IMR-90 (cell line): ENCODE results near the gene CDH12. TPM values are rescaled to one million over a fixed set of nuclear protein-coding genes. Genes with fewer than 3 reads are reported as not detected.

Experiments
- ATAC-seq: fragments of 200-7000 bp; cut with Tn5 transposase; 2 replicates; pipeline ENCODE4 v1.9.1; 2020; ENCODE audit warnings: low read depth, mild to moderate bottlenecking, moderate library complexity
- BruUV-seq: library from RNA; stranded (reverse); fragments of 400-500 nt; replicated peaks from 2 replicates; lab custom pipeline; 2021; lab: Mats Ljungman, UMichigan
- CTCF ChIA-PET: fragments of 300-600 bp; formaldehyde crosslinking; extraction: SDS; loops from one replicate; lab custom pipeline; 2021; ENCODE audit warnings: antibody characterized with exemption; lab: Yijun Ruan, JAX
- POLR2A ChIA-PET: fragments of 300-600 bp; sonication (Branson Sonifier 250); formaldehyde crosslinking; loops from one replicate; lab custom pipeline; 2022; ENCODE audit warnings: antibody characterized with exemption; ENCODE audit not compliant: unreplicated experiment; lab: Charles Lee
- DNase-seq: peaks from one replicate; pipeline ENCODE4 v3.0.0; 2013
- H2AFZ ChIP-seq: replicated peaks from 2 replicates; pipeline ENCODE3; 2013; ENCODE audit warnings: low read length, mild to moderate bottlenecking; ENCODE audit not compliant: poor library complexity
- H2AK5ac ChIP-seq: 2 replicates; pipeline ENCODE4 v1.6.1; 2013; ENCODE audit warnings: low read depth, low read length, inconsistent platforms
- H2AK9ac ChIP-seq: replicated peaks from 2 replicates; pipeline ENCODE3; 2013; ENCODE audit warnings: mild to moderate bottlenecking, low read depth, low read length, moderate library complexity; ENCODE audit not compliant: poor library complexity
- H2BK120ac ChIP-seq: 2 replicates; pipeline ENCODE4 v1.6.1; 2013; ENCODE audit warnings: low read depth, low read length, inconsistent platforms
- H2BK15ac ChIP-seq: 3 replicates; pipeline ENCODE4 v1.6.1; 2013; ENCODE audit warnings: low read depth, low read length, inconsistent platforms
- H2BK20ac ChIP-seq: 2 replicates; pipeline ENCODE4 v1.6.1; 2013; ENCODE audit warnings: low read depth, mild to moderate bottlenecking, inconsistent platforms, low read length, moderate library complexity
- H2BK5ac ChIP-seq: 2 replicates; pipeline ENCODE4 v1.6.1; 2013; ENCODE audit warnings: mild to moderate bottlenecking, low read depth, low read length, inconsistent platforms; ENCODE audit not compliant: poor library complexity, severe bottlenecking
- H3K14ac ChIP-seq: replicated peaks from 2 replicates; pipeline ENCODE4 v1.6.1; 2013; ENCODE audit warnings: low read depth, low read length, inconsistent platforms
- H3K18ac ChIP-seq: 2 replicates; pipeline ENCODE4 v1.6.1; 2013; ENCODE audit warnings: low read depth, low read length, control low read depth
- H3K23ac ChIP-seq: 2 replicates; pipeline ENCODE4 v1.6.1; 2013; ENCODE audit warnings: low read depth, low read length, inconsistent platforms
- H3K27ac ChIP-seq: 2 replicates; pipeline ENCODE4 v1.5.1; 2013; ENCODE audit warnings: mild to moderate bottlenecking, control low read depth, low read length; ENCODE audit not compliant: insufficient read depth
- H3K27me3 ChIP-seq: 2 replicates; pipeline ENCODE4 v1.6.1; 2013; ENCODE audit warnings: low read length; ENCODE audit not compliant: control insufficient read depth, insufficient read depth
- H3K36me3 ChIP-seq: 2 replicates; pipeline ENCODE4 v1.6.1; 2013; ENCODE audit warnings: low read length, mixed read lengths; ENCODE audit not compliant: control insufficient read depth, insufficient read depth
- H3K4ac ChIP-seq: 2 replicates; pipeline ENCODE4 v1.6.1; 2013; ENCODE audit warnings: low read depth, low read length, inconsistent platforms
- H3K4me1 ChIP-seq: 2 replicates; pipeline ENCODE4 v1.6.1; 2013; ENCODE audit warnings: low read length, mixed read lengths; ENCODE audit not compliant: control insufficient read depth, insufficient read depth
- H3K4me2 ChIP-seq: 2 replicates; pipeline ENCODE4 v1.6.1; 2013; ENCODE audit warnings: low read depth, mild to moderate bottlenecking, control low read depth, low read length, moderate library complexity
- H3K4me3 ChIP-seq: 2 replicates; pipeline ENCODE4 v1.5.1; 2013; ENCODE audit warnings: low read depth, mild to moderate bottlenecking, control low read depth, low read length, moderate library complexity; ENCODE audit not compliant: insufficient read depth
- H3K56ac ChIP-seq: 2 replicates; pipeline ENCODE4 v1.6.1; 2013; ENCODE audit warnings: low read length, inconsistent platforms; ENCODE audit not compliant: insufficient read depth; ENCODE audit errors: extremely low read depth
- H3K79me1 ChIP-seq, 2 experiments: 2 replicates each; pipeline ENCODE4 v1.6.1; 2013; ENCODE audit warnings: low read length in 2 of 2, inconsistent platforms in 1 of 2, low read depth in 1 of 2
- H3K9ac ChIP-seq: 2 replicates; pipeline ENCODE4 v1.6.1; 2013; ENCODE audit warnings: low read depth, low read length, control low read depth
- H3K9me1 ChIP-seq: 2 replicates; pipeline ENCODE4 v1.6.1; 2013; ENCODE audit warnings: low read length, inconsistent platforms; ENCODE audit not compliant: insufficient read depth
- H3K9me3 ChIP-seq: 2 replicates; pipeline ENCODE4 v1.6.1; 2013; ENCODE audit warnings: low read length; ENCODE audit not compliant: control insufficient read depth, insufficient read depth
- H4K20me1 ChIP-seq: 2 replicates; pipeline ENCODE4 v1.6.1; 2013; ENCODE audit warnings: low read length, inconsistent platforms; ENCODE audit not compliant: insufficient read depth
- H4K5ac ChIP-seq: 2 replicates; pipeline ENCODE4 v1.6.1; 2013; ENCODE audit warnings: mild to moderate bottlenecking, low read depth, low read length, control low read depth
- H4K8ac ChIP-seq, 2 experiments: 2 replicates each; pipeline ENCODE4 v1.6.1; 2013; ENCODE audit warnings: low read depth in 2 of 2, low read length in 2 of 2, control low read depth in 1 of 2, inconsistent platforms in 1 of 2
- H4K91ac ChIP-seq: 2 replicates; pipeline ENCODE4 v1.6.1; 2013; ENCODE audit warnings: low read depth, low read length, inconsistent platforms; ENCODE audit not compliant: insufficient read depth
- MAZ ChIP-seq: IDR thresholded peaks from 2 replicates; pipeline ENCODE4 v1.6.1; 2012; ENCODE audit warnings: low read depth, mild to moderate bottlenecking, low read length, improper control_type of control experiment, moderate library complexity, borderline replicate concordance
- SMC3 ChIP-seq: fragments of 150-350 bp; IDR thresholded peaks from 2 replicates; pipeline ENCODE4 v1.6.1; 2016; ENCODE audit warnings: low read depth, mild to moderate bottlenecking, antibody characterized with exemption, low read length, moderate library complexity
- WGBS, 2 experiments: methylation state at CpG; one replicate each; pipeline versions ENCODE4 v1.1.5 to v1.1.7; 2013; ENCODE audit warnings: missing lambda C conversion rate in 2 of 2; ENCODE audit not compliant: insufficient read length in 1 of 2; ENCODE audit errors: extremely low coverage in 2 of 2; 5-methylcytosine and 5-hydroxymethylcytosine counted together
- dilution Hi-C: fragments of 300-500 bp; cut with HindIII; formaldehyde crosslinking; loops from one replicate; pipeline ENCODE4 v1.14.3; 2018; ENCODE audit warnings: low sequenced_read_pairs; ENCODE audit not compliant: unreplicated experiment
- in situ Hi-C: fragments of 300-500 bp; cut with MboI; formaldehyde crosslinking; loops from 3 replicates; pipeline ENCODE4 v1.14.3; 2019; ENCODE audit warnings: low sequenced_read_pairs, inconsistent platforms, mixed read lengths
- intact Hi-C: fragments of 100-400 bp; cut with micrococcal nuclease; formaldehyde crosslinking; loops from 2 replicates; pipeline ENCODE4 v1.10.0; 2022
- polyA plus RNA-seq, 3 experiments: library from polyadenylated mRNA; depleted of rRNA; stranded (reverse); fragments of >200 nt; gene quantifications; 2 replicates each; pipeline ENCODE4 v1.2.3, GENCODE V29; 2012; ENCODE audit warnings: low replicate concordance in 1 of 3
- total RNA-seq: library from RNA; depleted of rRNA; stranded (reverse); fragments of >200 nt; gene quantifications from 2 replicates; pipeline ENCODE4 v1.2.3, GENCODE V29; 2012

The CDH12 gene
- total and polyA plus RNA-seq, 2 of the 4 experiments (the other 2 are of a cell fraction): not detected

DNA sequence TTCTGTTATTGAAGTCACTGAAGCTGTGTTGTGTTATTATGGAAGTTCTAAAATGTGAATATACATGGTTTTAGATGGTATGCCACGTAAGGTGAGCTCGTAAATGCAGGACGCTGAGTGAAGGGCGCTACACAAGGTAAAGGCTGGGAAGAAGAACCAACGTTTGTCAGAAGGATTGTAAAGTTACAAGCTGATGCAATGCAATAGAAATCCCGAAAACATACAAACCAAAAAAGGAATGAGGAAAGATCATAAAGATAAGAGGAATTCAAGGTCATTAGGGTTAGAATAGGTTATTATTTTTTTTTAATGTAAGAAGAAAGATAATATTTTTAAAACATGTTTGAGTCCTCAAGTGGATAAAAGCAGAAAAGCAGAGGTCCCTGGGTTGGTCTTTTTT is 538.6 kb downstream of the CDH12 start:
- TF ChIP-seq SMC3: no peak
- TF ChIP-seq MAZ: no peak
- Histone ChIP-seq H4K8ac (no peak overlapping the region), H2BK15ac (no peak overlapping the region), H3K4ac (no peak overlapping the region), H3K4me2 (no peak overlapping the region), H4K91ac (no peak overlapping the region), H3K9me3 (no peaks in the 10 kb centered on the region), H4K20me1 (no peaks in the 10 kb centered on the region), H3K18ac (no peak overlapping the region), H3K27me3 (no peaks in the 10 kb centered on the region), H3K14ac (no peak overlapping the region), H2BK20ac (no peak overlapping the region), H3K79me1 (no peaks in the 10 kb centered on the region), H3K23ac (no peak overlapping the region), H2BK5ac (no peak overlapping the region), H2AK5ac (no peak overlapping the region), H2AFZ (no peak overlapping the region), H3K36me3 (no peaks in the 10 kb centered on the region), H2BK120ac (no peak overlapping the region), H3K9ac (no peak overlapping the region), H3K56ac (no peak overlapping the region), H4K5ac (no peak overlapping the region), H3K4me1 (no peaks in the 10 kb centered on the region), H3K9me1 (no peaks in the 10 kb centered on the region), H3K4me3 (no peak overlapping the region), H2AK9ac (no peak overlapping the region), H3K27ac (no peak overlapping the region)
- CTCF ChIA-PET: interaction anchor here (0.9 kb wide), 1 partner anchor 14 kb away, joined by 4 read pairs; no protein-coding TSS in a partner anchor
- POLR2A ChIA-PET: no interaction called here
- WGBS, 2 experiments: no CpG with 5 or more reads among the region's 6 CpGs
- DNase-seq (no peak), ATAC-seq (no peak)
- in situ Hi-C loops (no loop called here), dilution Hi-C loops (no loop called here), intact Hi-C loops (no loop called here)
- BruUV-seq: no TSS peak
